Memory B cell (primary cell): ENCODE measurements around the gene C19orf85.
"Not testable (repeated sequence)": the region's sequence is repeated elsewhere in the genome, so short reads cannot be mapped to it uniquely, and the experiment has no call there.

ENCODE experiments used
- ATAC-seq: fragments of 150-1000 bp; cut with Tn5 transposase; 2 replicates; pipeline ENCODE4 v1.10.0; 2021; ENCODE audit warnings: low read depth, mild to moderate bottlenecking, moderate library complexity
- DNase-seq, 2 donors: peaks; one replicate each; pipeline ENCODE4 v3.0.0; 2022; ENCODE audit warnings: low spot score in 2 of 2
- H3K27ac Mint-ChIP-seq: one replicate; pipeline ENCODE4 v1.8.0; 2022; ENCODE audit warnings: mild to moderate bottlenecking, moderate library complexity, mixed read lengths
- H3K27me3 Mint-ChIP-seq: one replicate; pipeline ENCODE4 v1.8.0; 2022; ENCODE audit warnings: mixed read lengths
- H3K36me3 Mint-ChIP-seq: one replicate; pipeline ENCODE4 v1.8.0; 2022; ENCODE audit warnings: mild to moderate bottlenecking, mixed read lengths
- H3K4me1 Mint-ChIP-seq: one replicate; pipeline ENCODE4 v1.8.0; 2022; ENCODE audit warnings: mixed read lengths
- H3K4me3 Mint-ChIP-seq: one replicate; pipeline ENCODE4 v1.8.0; 2022; ENCODE audit warnings: mild to moderate bottlenecking, moderate library complexity, mixed read lengths
- H3K9me3 Mint-ChIP-seq: one replicate; pipeline ENCODE4 v1.8.0; 2022; ENCODE audit warnings: mixed read lengths

The C19orf85 gene

GRCh38 chr19:55464662-55465054 is at the start of gene C19orf85:
Gene C19orf85 (minus strand): TSS chr19:55464751. CDS start chr19:55464554, 197 bp downstream.
- Mint-ChIP-seq H3K4me3 (no peak within 1 kb of the TSS), H3K27ac (no peak within 1 kb of the TSS)

GRCh38 chr19:55508120-55508519 is 43.6 kb upstream of the C19orf85 start:
- DNase-seq (no peak), ATAC-seq (no peak)
- H3K4me3 Mint-ChIP-seq = no peak overlapping the region
- H3K36me3 Mint-ChIP-seq = no peaks in the 10 kb centered on the region
- H3K4me1 Mint-ChIP-seq = peaks cover 7% of the 10 kb centered on the region
- H3K27me3 Mint-ChIP-seq = peaks cover 15% of the 10 kb centered on the region
- no peak overlapping the region for H3K27ac Mint-ChIP-seq
- H3K9me3 Mint-ChIP-seq = no peaks in the 10 kb centered on the region

More at GRCh38 chr19:55464662-55465054, at the start of gene C19orf85:
- Mint-ChIP-seq H3K9me3 (no peaks in the 10 kb centered on the region), H3K4me1 (peaks cover 21% of the 10 kb centered on the region), H3K27me3 (peaks cover 2% of the 10 kb centered on the region), H3K36me3 (no peaks in the 10 kb centered on the region)
- no peak for DNase-seq
- no peak for ATAC-seq

GRCh38 chr19:55504981-55505380 is 40.4 kb upstream of the C19orf85 start:
- ATAC-seq (no peak), DNase-seq (no peak)
- Mint-ChIP-seq H3K36me3 (no peaks in the 10 kb centered on the region), H3K4me1 (peaks cover 15% of the 10 kb centered on the region), H3K27me3 (peaks cover 6% of the 10 kb centered on the region), H3K4me3 (no peak overlapping the region), H3K27ac (no peak overlapping the region), H3K9me3 (no peaks in the 10 kb centered on the region)

GRCh38 chr19:55504252-55504603 is 39.7 kb upstream of the C19orf85 start:
- Mint-ChIP-seq H3K4me3 (peak overlapping the region; percentile 88), H3K9me3 (no peaks in the 10 kb centered on the region), H3K27ac (peak overlapping the region; percentile 95), H3K27me3 (peaks cover 6% of the 10 kb centered on the region), H3K4me1 (peaks cover 15% of the 10 kb centered on the region), H3K36me3 (no peaks in the 10 kb centered on the region)
- DNase-seq (no peak), ATAC-seq (no peak)

GRCh38 chr19:55503502-55504251 is 39.1 kb upstream of the C19orf85 start:
- Mint-ChIP-seq H3K4me1 (peaks cover 15% of the 10 kb centered on the region), H3K27me3 (peaks cover 4% of the 10 kb centered on the region), H3K4me3 (peak overlapping the region; percentile 88), H3K27ac (peak overlapping the region; percentile 95), H3K36me3 (no peaks in the 10 kb centered on the region), H3K9me3 (no peaks in the 10 kb centered on the region)
- DNase-seq = peak; percentile 96 to 99
- peak; percentile 95 for ATAC-seq

GRCh38 chr19:55503157-55503501 is 38.6 kb upstream of the C19orf85 start:
- no peaks in the 10 kb centered on the region for H3K36me3 Mint-ChIP-seq
- ATAC-seq (no peak), DNase-seq (no peak)
- H3K4me1 Mint-ChIP-seq = peaks cover 15% of the 10 kb centered on the region
- peak overlapping the region; percentile 95 for H3K27ac Mint-ChIP-seq
- peaks cover 4% of the 10 kb centered on the region for H3K27me3 Mint-ChIP-seq
- H3K9me3 Mint-ChIP-seq = no peaks in the 10 kb centered on the region
- H3K4me3 Mint-ChIP-seq = peak overlapping the region; percentile 88

GRCh38 chr19:55502197-55502952 is 37.8 kb upstream of the C19orf85 start:
- Mint-ChIP-seq H3K9me3 (no peaks in the 10 kb centered on the region), H3K27me3 (no peaks in the 10 kb centered on the region), H3K4me3 (no peak overlapping the region), H3K4me1 (peaks cover 15% of the 10 kb centered on the region), H3K27ac (no peak overlapping the region), H3K36me3 (no peaks in the 10 kb centered on the region)
- DNase-seq (no peak), ATAC-seq (no peak)

- Mint-ChIP-seq H3K9me3 (no peaks in the 10 kb centered on the region), H3K27ac (no peak overlapping the region), H3K36me3 (no peaks in the 10 kb centered on the region), H3K4me1 (peaks cover 15% of the 10 kb centered on the region), H3K4me3 (no peak overlapping the region), H3K27me3 (no peaks in the 10 kb centered on the region)
- DNase-seq (no peak), ATAC-seq (no peak)
Measured at GRCh38 chr19:55500368-55500952, 35.9 kb upstream of the C19orf85 start.

GRCh38 chr19:55498246-55498840 is 33.8 kb upstream of the C19orf85 start:
- no peaks in the 10 kb centered on the region for H3K9me3 Mint-ChIP-seq
- no peak overlapping the region for H3K4me3 Mint-ChIP-seq
- peaks cover 1% of the 10 kb centered on the region for H3K27me3 Mint-ChIP-seq
- ATAC-seq (no peak), DNase-seq (no peak)
- no peak overlapping the region for H3K27ac Mint-ChIP-seq
- peaks cover 12% of the 10 kb centered on the region for H3K4me1 Mint-ChIP-seq
- H3K36me3 Mint-ChIP-seq = no peaks in the 10 kb centered on the region

GRCh38 chr19:55497763-55498162 is 33.2 kb upstream of the C19orf85 start:
- no peak for ATAC-seq

GRCh38 chr19:55496820-55497219 is 32.3 kb upstream of the C19orf85 start:
- not testable (repeated sequence) for DNase-seq, ATAC-seq, H3K9me3 Mint-ChIP-seq, H3K27me3 Mint-ChIP-seq, H3K4me1 Mint-ChIP-seq, H3K36me3 Mint-ChIP-seq, H3K4me3 Mint-ChIP-seq, H3K27ac Mint-ChIP-seq

More at GRCh38 chr19:55497763-55498162, 33.2 kb upstream of the C19orf85 start:
- no peaks in the 10 kb centered on the region for H3K9me3 Mint-ChIP-seq
- no peak overlapping the region for H3K27ac Mint-ChIP-seq
- no peaks in the 10 kb centered on the region for H3K36me3 Mint-ChIP-seq
- H3K27me3 Mint-ChIP-seq = peaks cover 4% of the 10 kb centered on the region
- peaks cover 9% of the 10 kb centered on the region for H3K4me1 Mint-ChIP-seq
- H3K4me3 Mint-ChIP-seq = no peak overlapping the region
- no peak for DNase-seq

- no peak for ATAC-seq
Measured at GRCh38 chr19:55495646-55496349, 31.2 kb upstream of the C19orf85 start.

GRCh38 chr19:55494172-55494761 is 29.7 kb upstream of the C19orf85 start:
- no peaks in the 10 kb centered on the region for H3K9me3 Mint-ChIP-seq
- H3K4me3 Mint-ChIP-seq = peak overlapping the region; percentile 49
- DNase-seq (no peak), ATAC-seq (no peak)
- H3K4me1 Mint-ChIP-seq = peaks cover 3% of the 10 kb centered on the region
- H3K36me3 Mint-ChIP-seq = no peaks in the 10 kb centered on the region
- H3K27ac Mint-ChIP-seq = no peak overlapping the region
- peaks cover 9% of the 10 kb centered on the region for H3K27me3 Mint-ChIP-seq

More at GRCh38 chr19:55495646-55496349, 31.2 kb upstream of the C19orf85 start:
- H3K27me3 Mint-ChIP-seq = peaks cover 9% of the 10 kb centered on the region
- no peaks in the 10 kb centered on the region for H3K9me3 Mint-ChIP-seq
- no peak overlapping the region for H3K4me3 Mint-ChIP-seq
- H3K4me1 Mint-ChIP-seq = peaks cover 3% of the 10 kb centered on the region
- H3K36me3 Mint-ChIP-seq = no peaks in the 10 kb centered on the region
- H3K27ac Mint-ChIP-seq = no peak overlapping the region
- no peak for DNase-seq
